ENCODE measurements around the gene PARD6B. TPM values are rescaled to one million over a fixed set of nuclear protein-coding genes. Genes with fewer than 3 reads are reported as not detected.

Gene PARD6B
- total and polyA plus RNA-seq, 2 of the 13 experiments (the other 11 are each of a cell fraction or from before 2014, with no cell fraction given): 6.9 to 22.2 TPM

DNA sequence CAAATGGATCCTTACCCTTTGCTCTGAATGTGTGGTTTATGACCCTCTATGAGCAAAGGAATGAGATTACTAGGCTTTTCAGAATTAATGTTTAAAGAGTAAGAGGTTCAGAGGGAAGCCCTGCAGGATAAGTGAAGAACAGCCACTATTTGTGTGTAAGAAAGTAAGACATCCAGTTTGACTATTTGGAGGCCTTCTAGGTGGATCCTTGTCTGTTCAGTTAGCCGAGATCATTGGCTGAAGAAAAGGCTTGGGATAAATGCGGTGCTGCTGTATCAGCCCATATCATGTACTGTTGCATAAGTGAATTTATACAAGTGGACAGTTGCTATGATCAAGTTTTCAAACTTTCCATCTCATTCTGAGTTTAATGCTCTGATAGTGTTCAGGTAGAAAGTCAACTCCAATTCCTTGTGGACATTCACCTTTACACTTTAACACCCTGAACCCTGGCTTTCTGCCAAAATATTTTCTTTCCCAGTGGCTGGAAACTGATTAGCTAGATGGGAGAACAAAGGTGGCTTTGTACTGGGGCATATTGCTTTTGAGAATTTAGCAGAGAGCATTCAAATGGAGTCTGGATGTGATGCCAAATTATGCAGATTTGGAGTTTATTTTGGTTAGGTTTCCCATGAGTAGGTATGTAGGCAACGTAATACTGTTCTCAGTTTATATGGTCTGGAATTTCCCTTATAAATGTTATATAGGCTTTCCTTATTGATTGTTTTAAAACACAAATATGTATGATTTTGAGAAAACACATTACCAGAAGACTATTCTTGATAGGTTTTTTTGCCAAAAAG, 15.0 kb downstream of the PARD6B start (continued):
- TF ChIP-seq, protein P1, sequence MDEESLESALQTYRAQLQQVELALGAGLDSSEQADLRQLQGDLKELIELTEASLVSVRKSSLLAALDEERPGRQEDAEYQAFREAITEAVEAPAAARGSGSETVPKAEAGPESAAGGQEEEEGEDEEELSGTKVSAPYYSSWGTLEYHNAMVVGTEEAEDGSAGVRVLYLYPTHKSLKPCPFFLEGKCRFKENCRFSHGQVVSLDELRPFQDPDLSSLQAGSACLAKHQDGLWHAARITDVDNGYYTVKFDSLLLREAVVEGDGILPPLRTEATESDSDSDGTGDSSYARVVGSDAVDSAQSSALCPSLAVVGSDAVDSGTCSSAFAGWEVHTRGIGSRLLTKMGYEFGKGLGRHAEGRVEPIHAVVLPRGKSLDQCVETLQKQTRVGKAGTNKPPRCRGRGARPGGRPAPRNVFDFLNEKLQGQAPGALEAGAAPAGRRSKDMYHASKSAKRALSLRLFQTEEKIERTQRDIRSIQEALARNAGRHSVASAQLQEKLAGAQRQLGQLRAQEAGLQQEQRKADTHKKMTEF (CRISPR knock-in tag; IDR thresholded peaks at IDR 0.05): peak; percentile 73; the same call in 1 of the 2 replicates
- no peak for TF ChIP-seq ELK4 (CRISPR knock-in tag; IDR thresholded peaks at IDR 0.05; ENCODE audit: borderline replicate concordance)
- peak; percentile 95 for TF ChIP-seq MIXL1 (CRISPR knock-in tag; IDR thresholded peaks at IDR 0.05)
- TF ChIP-seq, protein P2, sequence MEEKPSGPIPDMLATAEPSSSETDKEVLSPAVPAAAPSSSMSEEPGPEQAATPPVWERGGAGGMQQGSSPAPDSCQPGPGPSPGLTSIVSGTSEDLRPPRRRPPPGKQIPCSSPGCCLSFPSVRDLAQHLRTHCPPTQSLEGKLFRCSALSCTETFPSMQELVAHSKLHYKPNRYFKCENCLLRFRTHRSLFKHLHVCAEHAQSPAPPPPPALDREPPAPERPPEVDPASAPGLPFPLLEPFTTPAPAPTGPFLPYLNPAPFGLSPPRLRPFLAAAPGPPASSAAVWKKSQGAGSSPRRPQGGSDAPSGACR (CRISPR knock-in tag; IDR thresholded peaks at IDR 0.05): peak; percentile 72; the same call in 1 of the 2 replicates
- peak; percentile 100 for TF ChIP-seq LCORL (IDR thresholded peaks at IDR 0.05)
- peak; percentile 90 for TF ChIP-seq LCORL (CRISPR knock-in tag; IDR thresholded peaks at IDR 0.05)
- peak; percentile 93 for TF ChIP-seq PHF21A (CRISPR knock-in tag; IDR thresholded peaks at IDR 0.05)
- TF ChIP-seq ZBTB7A (CRISPR knock-in tag; IDR thresholded peaks at IDR 0.05): no peak
- no peak for TF ChIP-seq MAF1 (CRISPR knock-in tag; IDR thresholded peaks at IDR 0.05; ENCODE audit: borderline replicate concordance)
- peak; percentile 85; the same call in 1 of the 2 replicates for TF ChIP-seq DPF2 (CRISPR knock-in tag; IDR thresholded peaks at IDR 0.05; ENCODE audit: borderline replicate concordance, low read depth)
- TF ChIP-seq, protein P3, sequence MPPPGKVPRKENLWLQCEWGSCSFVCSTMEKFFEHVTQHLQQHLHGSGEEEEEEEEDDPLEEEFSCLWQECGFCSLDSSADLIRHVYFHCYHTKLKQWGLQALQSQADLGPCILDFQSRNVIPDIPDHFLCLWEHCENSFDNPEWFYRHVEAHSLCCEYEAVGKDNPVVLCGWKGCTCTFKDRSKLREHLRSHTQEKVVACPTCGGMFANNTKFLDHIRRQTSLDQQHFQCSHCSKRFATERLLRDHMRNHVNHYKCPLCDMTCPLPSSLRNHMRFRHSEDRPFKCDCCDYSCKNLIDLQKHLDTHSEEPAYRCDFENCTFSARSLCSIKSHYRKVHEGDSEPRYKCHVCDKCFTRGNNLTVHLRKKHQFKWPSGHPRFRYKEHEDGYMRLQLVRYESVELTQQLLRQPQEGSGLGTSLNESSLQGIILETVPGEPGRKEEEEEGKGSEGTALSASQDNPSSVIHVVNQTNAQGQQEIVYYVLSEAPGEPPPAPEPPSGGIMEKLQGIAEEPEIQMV (CRISPR knock-in tag; IDR thresholded peaks at IDR 0.05; ENCODE audit: low read depth): no peak
- TF ChIP-seq, protein P4, sequence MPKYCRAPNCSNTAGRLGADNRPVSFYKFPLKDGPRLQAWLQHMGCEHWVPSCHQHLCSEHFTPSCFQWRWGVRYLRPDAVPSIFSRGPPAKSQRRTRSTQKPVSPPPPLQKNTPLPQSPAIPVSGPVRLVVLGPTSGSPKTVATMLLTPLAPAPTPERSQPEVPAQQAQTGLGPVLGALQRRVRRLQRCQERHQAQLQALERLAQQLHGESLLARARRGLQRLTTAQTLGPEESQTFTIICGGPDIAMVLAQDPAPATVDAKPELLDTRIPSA (CRISPR knock-in tag; IDR thresholded peaks at IDR 0.05; ENCODE audit: borderline replicate concordance): no peak
- no peak for TF ChIP-seq ZNF709 (CRISPR knock-in tag; IDR thresholded peaks at IDR 0.05)
- TF ChIP-seq RFXANK (CRISPR knock-in tag; IDR thresholded peaks at IDR 0.05): no peak
- TF ChIP-seq, protein P5, sequence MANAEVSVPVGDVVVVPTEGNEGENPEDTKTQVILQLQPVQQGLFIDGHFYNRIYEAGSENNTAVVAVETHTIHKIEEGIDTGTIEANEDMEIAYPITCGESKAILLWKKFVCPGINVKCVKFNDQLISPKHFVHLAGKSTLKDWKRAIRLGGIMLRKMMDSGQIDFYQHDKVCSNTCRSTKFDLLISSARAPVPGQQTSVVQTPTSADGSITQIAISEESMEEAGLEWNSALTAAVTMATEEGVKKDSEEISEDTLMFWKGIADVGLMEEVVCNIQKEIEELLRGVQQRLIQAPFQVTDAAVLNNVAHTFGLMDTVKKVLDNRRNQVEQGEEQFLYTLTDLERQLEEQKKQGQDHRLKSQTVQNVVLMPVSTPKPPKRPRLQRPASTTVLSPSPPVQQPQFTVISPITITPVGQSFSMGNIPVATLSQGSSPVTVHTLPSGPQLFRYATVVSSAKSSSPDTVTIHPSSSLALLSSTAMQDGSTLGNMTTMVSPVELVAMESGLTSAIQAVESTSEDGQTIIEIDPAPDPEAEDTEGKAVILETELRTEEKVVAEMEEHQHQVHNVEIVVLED (CRISPR knock-in tag; IDR thresholded peaks at IDR 0.05; ENCODE audit: borderline replicate concordance): peak; percentile 42; the same call in 1 of the 2 replicates
- TF ChIP-seq MBNL3 (CRISPR knock-in tag; conservative IDR thresholded peaks at IDR 0.05): no peak

All from HepG2 (cell line).